HEK293T (cell line): ENCODE results near the gene CTNNA3.

Experiments
- ARNT ChIP-seq: fragments of 450-650 bp; IDR thresholded peaks from 2 replicates; pipeline ENCODE4 v1.6.1; 2017; ENCODE audit warnings: mild to moderate bottlenecking
- BHLHE40 ChIP-seq: fragments of 450-650 bp; IDR thresholded peaks from 2 replicates; pipeline ENCODE4 v1.6.1; 2016; ENCODE audit warnings: mild to moderate bottlenecking, moderate library complexity, borderline replicate concordance
- CTBP1 ChIP-seq: fragments of 450-650 bp; IDR thresholded peaks from 2 replicates; pipeline ENCODE4 v1.6.1; 2016; ENCODE audit warnings: borderline replicate concordance
- ELF4 ChIP-seq: fragments of 450-650 bp; IDR thresholded peaks from 2 replicates; pipeline ENCODE4 v1.6.1; 2017; ENCODE audit warnings: antibody characterized with exemption
- FOXK2 ChIP-seq: fragments of 450-650 bp; IDR thresholded peaks from 2 replicates; pipeline ENCODE4 v1.6.1; 2016; ENCODE audit warnings: mild to moderate bottlenecking
- FOXM1 ChIP-seq: fragments of 450-650 bp; IDR thresholded peaks from 2 replicates; pipeline ENCODE4 v1.6.1; 2017; ENCODE audit warnings: mild to moderate bottlenecking, borderline replicate concordance
- HDGF ChIP-seq: fragments of 450-650 bp; IDR thresholded peaks from 2 replicates; pipeline ENCODE4 v1.6.1; 2017; ENCODE audit warnings: antibody characterized with exemption, borderline replicate concordance
- LEF1 ChIP-seq: fragments of 450-650 bp; IDR thresholded peaks from 2 replicates; pipeline ENCODE4 v1.6.1; 2017; ENCODE audit warnings: mild to moderate bottlenecking, borderline replicate concordance
- NFRKB ChIP-seq: fragments of 450-650 bp; IDR thresholded peaks from 2 replicates; pipeline ENCODE4 v1.6.1; 2016; ENCODE audit warnings: mild to moderate bottlenecking, moderate library complexity
- SP1 ChIP-seq: fragments of 450-650 bp; IDR thresholded peaks from 2 replicates; pipeline ENCODE4 v1.6.1; 2017
- SUZ12 ChIP-seq: fragments of 450-650 bp; IDR thresholded peaks from 2 replicates; pipeline ENCODE4 v1.6.1; 2016; ENCODE audit warnings: mild to moderate bottlenecking
- TARDBP ChIP-seq: fragments of 450-650 bp; IDR thresholded peaks from 2 replicates; pipeline ENCODE4 v1.6.1; 2016
- ZNF384 ChIP-seq: fragments of 450-650 bp; IDR thresholded peaks from 2 replicates; pipeline ENCODE4 v1.6.1; 2016
- TF ChIP-seq, protein P1 (sequence below): fragments of 450-650 bp; IDR thresholded peaks from 2 replicates; pipeline ENCODE4 v1.6.1; 2016

DNA sequence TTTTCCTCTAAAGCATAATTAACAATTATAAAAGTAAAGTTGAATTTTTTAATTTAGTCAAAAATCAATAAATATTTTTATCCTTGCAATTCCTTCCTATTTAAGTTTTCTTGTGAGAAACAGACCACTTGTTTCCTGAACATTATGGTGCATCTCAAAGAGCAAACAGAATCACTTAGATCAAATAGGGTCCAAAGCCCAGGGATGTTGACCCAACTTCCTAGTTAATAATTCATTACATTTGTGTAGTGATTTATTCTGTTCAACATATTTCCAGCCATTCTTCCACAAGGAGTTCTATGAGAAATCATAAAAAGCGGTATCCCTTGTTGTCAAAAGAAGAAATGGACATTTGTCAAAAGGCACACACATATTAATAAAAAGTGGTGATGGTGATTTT, 454.5 kb downstream of the CTNNA3 start:
- TF ChIP-seq TARDBP, result no peak
- TF ChIP-seq CTBP1, result no peak
- TF ChIP-seq FOXM1, result no peak
- TF ChIP-seq NFRKB, result no peak
- TF ChIP-seq FOXK2, result no peak
- TF ChIP-seq ELF4, result no peak
- TF ChIP-seq BHLHE40, result no peak
- TF ChIP-seq ARNT, result no peak
- TF ChIP-seq ZNF384, result no peak
- no peak for TF ChIP-seq SP1
- no peak for TF ChIP-seq SUZ12
- TF ChIP-seq, protein P1, sequence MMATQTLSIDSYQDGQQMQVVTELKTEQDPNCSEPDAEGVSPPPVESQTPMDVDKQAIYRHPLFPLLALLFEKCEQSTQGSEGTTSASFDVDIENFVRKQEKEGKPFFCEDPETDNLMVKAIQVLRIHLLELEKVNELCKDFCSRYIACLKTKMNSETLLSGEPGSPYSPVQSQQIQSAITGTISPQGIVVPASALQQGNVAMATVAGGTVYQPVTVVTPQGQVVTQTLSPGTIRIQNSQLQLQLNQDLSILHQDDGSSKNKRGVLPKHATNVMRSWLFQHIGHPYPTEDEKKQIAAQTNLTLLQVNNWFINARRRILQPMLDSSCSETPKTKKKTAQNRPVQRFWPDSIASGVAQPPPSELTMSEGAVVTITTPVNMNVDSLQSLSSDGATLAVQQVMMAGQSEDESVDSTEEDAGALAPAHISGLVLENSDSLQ, result no peak
- TF ChIP-seq HDGF, result no peak
- TF ChIP-seq LEF1, result no peak
